ENCODE data around the gene ATG2B.

The ATG2B gene

DNA sequence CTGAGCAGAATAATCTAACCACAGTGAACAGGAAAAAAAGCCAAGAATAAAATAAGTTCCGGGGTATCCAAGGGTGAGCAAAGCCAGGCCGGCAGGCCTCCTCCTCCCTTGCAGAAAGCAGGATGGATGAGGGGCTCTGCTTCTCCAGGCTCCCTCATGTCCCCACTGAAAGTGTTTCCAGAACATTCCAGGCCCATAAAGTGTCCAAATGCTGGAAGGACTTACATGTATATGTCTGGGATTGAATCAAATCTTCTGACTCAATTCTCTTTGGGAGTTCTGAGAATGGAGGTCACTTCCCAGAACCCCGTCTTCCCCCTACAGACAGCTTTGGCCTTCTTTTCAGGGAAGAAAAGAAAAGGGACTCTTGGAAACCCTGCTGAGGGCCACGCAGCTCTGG, 132.1 kb downstream of the ATG2B start:
- no peak for DNase-seq

DNA sequence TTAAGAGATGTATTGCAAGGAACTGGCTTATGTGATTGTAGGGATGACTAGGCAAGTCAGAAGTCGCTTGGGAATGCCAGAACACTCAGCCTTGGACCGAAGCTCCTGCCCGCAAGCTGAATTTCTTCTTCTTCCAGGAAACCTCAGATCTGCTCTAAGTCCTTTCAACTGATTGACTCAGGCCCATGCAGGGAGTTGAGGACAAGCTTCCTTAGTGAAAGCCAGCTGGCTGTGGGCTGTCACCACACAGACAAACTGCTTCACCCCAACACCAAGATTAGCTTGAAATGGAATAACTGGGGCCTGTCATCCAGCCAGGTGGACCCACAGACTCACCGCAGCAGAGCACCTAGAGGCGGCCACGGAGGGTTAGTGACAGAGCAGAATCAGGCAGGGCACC, 133.8 kb downstream of the ATG2B start:
- DNase-seq: no peak
